Measurements from ENCODE around the gene ANKRD13D. TPM values are rescaled to one million over a fixed set of nuclear protein-coding genes. Genes with fewer than 3 reads are reported as not detected.

Gene ANKRD13D
- total and polyA plus RNA-seq, 10 donors: 65.2 to 151 (median 126) TPM

DNA sequence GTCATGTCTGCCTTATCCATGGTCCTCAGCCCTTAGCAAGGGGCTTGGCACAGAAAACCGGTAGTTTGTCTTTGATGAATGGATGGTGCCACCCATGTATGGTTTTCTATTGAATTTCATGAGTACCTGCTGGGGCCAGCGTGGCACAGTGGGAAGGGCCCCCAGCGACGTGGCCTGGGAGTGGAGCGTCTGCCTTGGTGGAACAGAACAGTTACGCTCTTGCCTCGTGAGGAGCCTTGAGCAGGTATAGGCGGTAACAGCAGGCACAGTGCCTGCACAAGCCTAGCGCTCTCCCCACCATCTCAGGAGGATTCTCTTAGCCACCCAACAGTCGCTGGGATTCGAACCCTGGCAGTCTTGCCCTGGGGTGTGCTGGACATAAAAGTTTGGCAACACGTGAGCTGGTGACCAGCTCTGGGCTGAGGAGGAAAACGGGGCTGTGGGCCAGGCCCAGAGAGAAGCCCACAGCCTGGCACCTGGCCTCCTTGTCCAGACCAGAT lies 11.2 kb downstream of the ANKRD13D start:
- H3K9me3 ChIP-seq: peaks cover 5 to 17% (median 14%) of the 10 kb centered on the region in 8 donors
- TF ChIP-seq, protein P1, sequence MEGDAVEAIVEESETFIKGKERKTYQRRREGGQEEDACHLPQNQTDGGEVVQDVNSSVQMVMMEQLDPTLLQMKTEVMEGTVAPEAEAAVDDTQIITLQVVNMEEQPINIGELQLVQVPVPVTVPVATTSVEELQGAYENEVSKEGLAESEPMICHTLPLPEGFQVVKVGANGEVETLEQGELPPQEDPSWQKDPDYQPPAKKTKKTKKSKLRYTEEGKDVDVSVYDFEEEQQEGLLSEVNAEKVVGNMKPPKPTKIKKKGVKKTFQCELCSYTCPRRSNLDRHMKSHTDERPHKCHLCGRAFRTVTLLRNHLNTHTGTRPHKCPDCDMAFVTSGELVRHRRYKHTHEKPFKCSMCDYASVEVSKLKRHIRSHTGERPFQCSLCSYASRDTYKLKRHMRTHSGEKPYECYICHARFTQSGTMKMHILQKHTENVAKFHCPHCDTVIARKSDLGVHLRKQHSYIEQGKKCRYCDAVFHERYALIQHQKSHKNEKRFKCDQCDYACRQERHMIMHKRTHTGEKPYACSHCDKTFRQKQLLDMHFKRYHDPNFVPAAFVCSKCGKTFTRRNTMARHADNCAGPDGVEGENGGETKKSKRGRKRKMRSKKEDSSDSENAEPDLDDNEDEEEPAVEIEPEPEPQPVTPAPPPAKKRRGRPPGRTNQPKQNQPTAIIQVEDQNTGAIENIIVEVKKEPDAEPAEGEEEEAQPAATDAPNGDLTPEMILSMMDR (IDR thresholded peaks at IDR 0.05 in 8 of 11, conservative IDR thresholded peaks at IDR 0.05 in 3 of 11): no peak
- TF ChIP-seq POLR2A (IDR thresholded peaks at IDR 0.05) (no peak), POLR2AphosphoS5 (IDR thresholded peaks at IDR 0.05) (no peak)
- DNase-seq: peak; percentile 47
- WGBS, 5 donors: 94 to 99% (median 95%) methylated on average over 13 of the region's 13 CpGs
- intact Hi-C loops (cut with DNase I; ENCODE audit: low total_unique reads): no loop called here
- no peak overlapping the region for H3K4me3 ChIP-seq
- H3K27ac ChIP-seq: no peak overlapping the region
- peaks cover 0 to 75% (median 56%) of the 10 kb centered on the region in 6 donors for H3K36me3 ChIP-seq
- H3K4me1 ChIP-seq: peaks cover 12 to 59% (median 33%) of the 10 kb centered on the region in 6 donors
- no peaks in the 10 kb centered on the region for H3K27me3 ChIP-seq (replicated peaks in 1 of 7)

DNA sequence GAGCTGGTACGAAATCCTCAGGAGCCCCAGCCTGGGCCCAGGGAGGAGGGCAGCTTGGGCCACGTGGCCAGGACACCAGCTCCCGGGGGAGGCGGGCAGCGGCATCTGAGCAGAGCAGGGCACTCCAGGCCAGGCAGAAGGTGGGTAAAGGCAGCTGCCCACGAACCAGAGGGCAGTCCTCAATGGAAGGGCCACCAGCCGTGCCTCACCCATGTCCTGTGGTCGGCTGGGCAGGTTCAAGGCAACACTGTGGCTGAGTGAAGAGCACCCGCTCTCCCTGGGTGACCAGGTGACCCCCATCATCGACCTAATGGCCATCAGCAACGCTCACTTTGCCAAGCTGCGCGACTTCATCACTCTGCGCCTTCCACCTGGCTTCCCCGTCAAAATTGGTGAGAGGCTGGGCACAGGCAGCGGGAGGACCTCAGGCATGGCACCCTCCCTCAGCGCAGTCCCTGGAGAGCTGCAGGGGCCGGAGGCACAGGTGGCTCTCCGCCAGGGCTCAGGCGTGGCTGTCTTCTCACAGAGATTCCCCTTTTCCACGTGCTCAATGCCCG lies 11.7 kb downstream of the ANKRD13D start:
- Histone ChIP-seq H3K27me3 (replicated peaks in 1 of 7) (no peaks in the 10 kb centered on the region), H3K4me3 (no peak overlapping the region), H3K36me3 (peaks cover 0 to 70% (median 53%) of the 10 kb centered on the region in 6 donors), H3K4me1 (peaks cover 12 to 64% (median 33%) of the 10 kb centered on the region in 6 donors), H3K9me3 (peaks cover 2 to 12% (median 9%) of the 10 kb centered on the region in 8 donors), H3K27ac (no peak overlapping the region)
- TF ChIP-seq POLR2A (IDR thresholded peaks at IDR 0.05): no peak
- TF ChIP-seq POLR2AphosphoS5 (IDR thresholded peaks at IDR 0.05): peak in 1 of 3 donors; percentile 48
- TF ChIP-seq, protein P1 (IDR thresholded peaks at IDR 0.05 in 8 of 11, conservative IDR thresholded peaks at IDR 0.05 in 3 of 11): no peak
- WGBS, 5 donors: 88 to 97% (median 92%) methylated on average over 14 to 22 of the region's 22 CpGs
- intact Hi-C loops (cut with DNase I; ENCODE audit: low total_unique reads): no loop called here
- peak; percentile 76 for DNase-seq

- peaks cover 0 to 6% (median 3%) of the 10 kb centered on the region in 8 donors for H3K9me3 ChIP-seq
- H3K4me3 ChIP-seq: no peak overlapping the region
- peaks cover 0 to 64% (median 52%) of the 10 kb centered on the region in 6 donors for H3K36me3 ChIP-seq
- DNase-seq: peak; percentile 78
- no peaks in the 10 kb centered on the region for H3K27me3 ChIP-seq (replicated peaks in 1 of 7)
- H3K4me1 ChIP-seq: peaks cover 12 to 64% (median 33%) of the 10 kb centered on the region in 6 donors
- TF ChIP-seq POLR2A (IDR thresholded peaks at IDR 0.05) (no peak), POLR2AphosphoS5 (IDR thresholded peaks at IDR 0.05) (peak in 1 of 3 donors; percentile 43)
- 89 to 96% (median 91%) methylated on average over 14 to 28 of the region's 28 CpGs for WGBS, 5 donors
- intact Hi-C loops (cut with DNase I; ENCODE audit: low total_unique reads): no loop called here
- peak overlapping the region in 3 of 8 donors; percentile 88 to 96 (median 91) for H3K27ac ChIP-seq
These were observed 12.3 kb downstream of the ANKRD13D start for GRCh38 chr11:67301313-67301921.

DNA sequence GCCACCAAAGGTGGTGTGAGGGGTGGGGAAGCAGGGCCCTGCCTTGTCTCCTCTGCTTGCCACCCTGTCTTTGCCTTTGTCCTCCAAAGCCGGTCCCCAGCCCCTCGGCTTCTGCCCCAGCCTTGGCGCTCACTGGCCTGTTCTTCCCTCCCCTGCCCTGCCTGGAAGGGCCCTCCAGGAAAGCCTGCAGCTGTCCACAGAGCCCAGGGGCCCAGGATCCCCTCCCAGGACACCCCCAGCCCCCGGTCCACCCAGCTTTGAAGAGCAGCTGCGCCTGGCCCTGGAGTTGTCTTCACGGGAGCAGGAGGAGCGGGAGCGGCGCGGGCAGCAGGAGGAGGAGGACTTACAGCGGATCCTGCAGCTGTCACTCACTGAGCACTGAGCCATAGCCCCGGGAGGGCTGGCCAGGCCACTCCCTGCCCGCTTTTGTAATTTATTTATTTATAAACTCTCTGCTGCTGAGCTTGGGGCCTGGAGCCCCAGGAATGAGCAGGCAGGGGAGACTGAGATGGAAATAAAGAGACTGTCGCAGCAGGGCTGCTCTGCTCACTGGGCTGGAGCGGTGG lies 12.9 kb downstream of the ANKRD13D start:
- H3K27ac ChIP-seq: peak overlapping the region in 6 of 8 donors; percentile 74 to 96 (median 88)
- H3K9me3 ChIP-seq: no peaks in the 10 kb centered on the region
- no peaks in the 10 kb centered on the region for H3K27me3 ChIP-seq (replicated peaks in 1 of 7)
- peak overlapping the region in 1 of 8 donors; percentile 91 for H3K4me3 ChIP-seq
- intact Hi-C loops (cut with DNase I; ENCODE audit: low total_unique reads): no loop called here
- peak; percentile 81 for DNase-seq
- 67 to 81% (median 69%) methylated on average over 13 to 15 of the region's 15 CpGs for WGBS, 5 donors
- peaks cover 0 to 60% (median 47%) of the 10 kb centered on the region in 6 donors for H3K36me3 ChIP-seq
- H3K4me1 ChIP-seq: peaks cover 12 to 64% (median 33%) of the 10 kb centered on the region in 6 donors
- peak in 1 of 3 donors; percentile 2 for TF ChIP-seq POLR2AphosphoS5 (IDR thresholded peaks at IDR 0.05)
- no peak for TF ChIP-seq POLR2A (IDR thresholded peaks at IDR 0.05)
- TF ChIP-seq, protein P1 (IDR thresholded peaks at IDR 0.05 in 8 of 11, conservative IDR thresholded peaks at IDR 0.05 in 3 of 11): no peak
